CD4-positive, alpha-beta T cell treated with Interleukin-1 beta for 1 hour (primary cell): ENCODE results near the gene ITSN1.
"Not testable (repeated sequence)": the region's sequence is repeated elsewhere in the genome, so short reads cannot be mapped to it uniquely, and the experiment has no call there.

Source experiments
- DNase-seq, 2 donors: peaks; one replicate each; pipeline ENCODE4 v3.0.0-alpha.2; 2020 to 2022

Gene ITSN1

GRCh38 chr21:33642027-33642895 is at the start of gene ITSN1:
Gene ITSN1 (plus strand): TSS chr21:33642501. CDS start chr21:33718829, 76,328 bp downstream.
- peak; percentile 99 to 100 for DNase-seq

GRCh38 chr21:33598051-33598450 is 44.2 kb upstream of the ITSN1 start:
- DNase-seq: no peak

GRCh38 chr21:33608559-33608958 is 33.7 kb upstream of the ITSN1 start:
- DNase-seq: no peak

- no peak for DNase-seq
These were observed 31.1 kb upstream of the ITSN1 start for GRCh38 chr21:33611006-33611744.

- not testable (repeated sequence) for DNase-seq
These were observed 24.7 kb upstream of the ITSN1 start for GRCh38 chr21:33617565-33617964.

GRCh38 chr21:33618407-33618806 is 23.9 kb upstream of the ITSN1 start:
- no peak for DNase-seq

- no peak for DNase-seq
These were observed 22.6 kb upstream of the ITSN1 start for GRCh38 chr21:33619726-33620125.

GRCh38 chr21:33622253-33622652 is 20.0 kb upstream of the ITSN1 start:
- DNase-seq: no peak

GRCh38 chr21:33626151-33626550 is 16.1 kb upstream of the ITSN1 start:
- not testable (repeated sequence) for DNase-seq

GRCh38 chr21:33634254-33634653 is 8.0 kb upstream of the ITSN1 start:
- DNase-seq: no peak

- DNase-seq: no peak
These were observed 1.5 kb upstream of the ITSN1 start for GRCh38 chr21:33640697-33641351.

- peak; percentile 100 for DNase-seq
These were observed 812 bp upstream of the ITSN1 start, which contains the start of gene CRYZL1 for GRCh38 chr21:33641352-33642026. Gene CRYZL1 (minus strand): TSS chr21:33641741. CDS start chr21:33631551, 10,190 bp downstream.

- DNase-seq: peak; percentile 3 to 4
These were observed 776 bp downstream of the ITSN1 start for GRCh38 chr21:33642896-33643657.

- no peak for DNase-seq
These were observed 1.5 kb downstream of the ITSN1 start for GRCh38 chr21:33643658-33644311.

GRCh38 chr21:33644383-33645074 is 2.2 kb downstream of the ITSN1 start:
- no peak for DNase-seq

- no peak for DNase-seq
These were observed 3.4 kb downstream of the ITSN1 start for GRCh38 chr21:33645730-33646129.

- DNase-seq: no peak
These were observed 5.3 kb downstream of the ITSN1 start for GRCh38 chr21:33647587-33647986.

- DNase-seq: no peak
These were observed 6.3 kb downstream of the ITSN1 start for GRCh38 chr21:33648555-33648954.

- no peak for DNase-seq
These were observed 7.9 kb downstream of the ITSN1 start for GRCh38 chr21:33650230-33650629.

- no peak for DNase-seq
These were observed 8.7 kb downstream of the ITSN1 start for GRCh38 chr21:33650929-33651509.
